K562 (cell line): Measurements from ENCODE around the gene GDF9. TPM values are rescaled to one million over a fixed set of nuclear protein-coding genes. Genes with fewer than 3 reads are reported as not detected.

Source experiments
- ATAC-seq: fragments of 200-7000 bp; cut with Tn5 transposase; 3 replicates; pipeline ENCODE4 v1.9.1; 2020; ENCODE audit warnings: moderate library complexity
- BruUV-seq: library from RNA; stranded (reverse); fragments of 400-500 nt; replicated peaks from 2 replicates; lab custom pipeline; 2021; lab: Mats Ljungman, UMichigan
- CTCF ChIA-PET: fragments of 300-600 bp; formaldehyde crosslinking; extraction: SDS; loops from one replicate; lab custom pipeline; 2021; ENCODE audit warnings: low intra/inter-chr PET ratio; lab: Yijun Ruan, JAX
- POLR2A ChIA-PET: fragments of 300-600, 350-650 bp; sonication (Branson Sonifier 250); formaldehyde crosslinking; extraction: SDS; loops from one replicate; lab custom pipeline; 2021; ENCODE audit warnings: antibody characterized with exemption, inconsistent platforms; lab: Yijun Ruan, JAX
- DNase-seq, 4 experiments: peaks; one replicate each; pipeline versions ENCODE4 v3.0.0 to v3.0.0-alpha.2; 2011 to 2018; ENCODE audit warnings: low spot score in 3 of 4, mixed read lengths in 3 of 4; ENCODE audit errors: extremely low read depth in 1 of 4
- FAIRE-seq: peaks from 2 replicates; lab custom pipeline; 2011; peaks lifted over from hg19 to GRCh38; lab: Jason Lieb, UNC
- H2AFZ ChIP-seq: 2 replicates; pipeline ENCODE4 v1.6.0; 2011; ENCODE audit warnings: low read depth, low read length, control low read depth, inconsistent platforms
- H3K27ac ChIP-seq: fragments of 200-600 bp; 3 replicates; pipeline ENCODE4 v1.8.0; 2011; ENCODE audit warnings: low read depth, mild to moderate bottlenecking, control low read depth, inconsistent platforms, low read length, moderate library complexity, mixed read lengths; ENCODE audit errors: extremely low read depth
- H3K27me3 ChIP-seq, 2 experiments: fragments of 300-600 bp in 1 of 2; 2 replicates in 1 of 2; 3 replicates in 1 of 2; pipeline versions ENCODE4 v1.6.0 to v1.8.0; 2011; ENCODE audit warnings: inconsistent platforms in 2 of 2, low read length in 2 of 2, mild to moderate bottlenecking in 1 of 2, mixed read lengths in 1 of 2, moderate library complexity in 1 of 2; ENCODE audit not compliant: control insufficient read depth in 2 of 2, insufficient read depth in 2 of 2
- H3K36me3 ChIP-seq: fragments of 300-600 bp; 3 replicates; pipeline ENCODE4 v1.8.0; 2011; ENCODE audit warnings: mild to moderate bottlenecking, low read length, inconsistent platforms; ENCODE audit not compliant: control insufficient read depth, insufficient read depth
- H3K4me1 ChIP-seq, 2 experiments: fragments of 200-600 bp in 1 of 2; replicated peaks in 1 of 2; 2 replicates in 1 of 2; 3 replicates in 1 of 2; pipeline versions ENCODE4 v1.5.1 to v1.8.0; 2011; ENCODE audit warnings: inconsistent platforms in 2 of 2, low read length in 2 of 2, mild to moderate bottlenecking in 1 of 2, mixed read lengths in 1 of 2, moderate library complexity in 1 of 2; ENCODE audit not compliant: control insufficient read depth in 2 of 2, insufficient read depth in 2 of 2
- H3K4me2 ChIP-seq: 2 replicates; pipeline ENCODE4 v1.6.1; 2011; ENCODE audit warnings: low read length, control low read depth, inconsistent platforms, mixed read lengths; ENCODE audit not compliant: insufficient read depth
- H3K4me3 ChIP-seq: fragments of 200-600 bp; sonication (generic), shearing (Covaris generic); 2 replicates; pipeline ENCODE4 v1.5.1; 2016; ENCODE audit warnings: control low read depth, inconsistent platforms
- H3K79me2 ChIP-seq: fragments of 200-600 bp; 3 replicates; pipeline ENCODE4 v1.8.0; 2011; ENCODE audit warnings: low read length, inconsistent platforms; ENCODE audit not compliant: control insufficient read depth, insufficient read depth
- H3K9ac ChIP-seq, 2 experiments: 2 replicates each; pipeline versions ENCODE4 v1.6.0 to v1.6.1; 2011; ENCODE audit warnings: low read depth in 2 of 2, low read length in 2 of 2, control low read depth in 1 of 2, inconsistent platforms in 1 of 2, mild to moderate bottlenecking in 1 of 2, mixed read lengths in 1 of 2; ENCODE audit not compliant: insufficient read depth in 1 of 2
- H3K9me1 ChIP-seq: one replicate; pipeline ENCODE4 v1.6.0; 2011; ENCODE audit warnings: inconsistent platforms, mild to moderate bottlenecking, low read length, moderate library complexity; ENCODE audit not compliant: control insufficient read depth, insufficient read depth
- H3K9me3 ChIP-seq: replicated peaks from 2 replicates; pipeline ENCODE4 v1.5.1; 2011; ENCODE audit warnings: low read depth, low read length, inconsistent platforms; ENCODE audit not compliant: control insufficient read depth, insufficient read depth
- H4K20me1 ChIP-seq: replicated peaks from 2 replicates; pipeline ENCODE4 v1.6.1; 2011; ENCODE audit warnings: low read length, inconsistent platforms, mixed read lengths; ENCODE audit not compliant: control insufficient read depth, insufficient read depth
- ARID2 ChIP-seq: fragments of 450-650 bp; IDR thresholded peaks from 2 replicates; pipeline ENCODE4 v1.6.1; 2017; ENCODE audit warnings: antibody characterized with exemption, mild to moderate bottlenecking
- ATF4 ChIP-seq: fragments of 450-650 bp; formaldehyde crosslinking; IDR thresholded peaks from 2 replicates; pipeline ENCODE4 v1.4.0; 2022; ENCODE audit warnings: mild to moderate bottlenecking, moderate library complexity
- NFIC ChIP-seq: fragments of 450-650 bp; IDR thresholded peaks from 2 replicates; pipeline ENCODE4 v1.6.1; 2017; ENCODE audit warnings: mild to moderate bottlenecking, inconsistent platforms
- PPARD ChIP-seq: fragments of 250-450 bp; sonication (Bioruptor Pico); IDR thresholded peaks from 2 replicates; pipeline ENCODE4 v1.8.0; 2022; ENCODE audit warnings: inconsistent platforms, mild to moderate bottlenecking, moderate library complexity
- RBM15 ChIP-seq: fragments of 200-400 bp; formaldehyde crosslinking; IDR thresholded peaks from 2 replicates; pipeline ENCODE4 v1.6.1; 2018; ENCODE audit warnings: mild to moderate bottlenecking, low read length, moderate library complexity; ENCODE audit not compliant: insufficient read depth
- TCF7L2 ChIP-seq: fragments of 150-350 bp; IDR thresholded peaks from 2 replicates; pipeline ENCODE4 v1.6.1; 2016; ENCODE audit warnings: low read depth, mild to moderate bottlenecking, low read length, moderate library complexity
- ZBTB43 ChIP-seq: sonication (generic); formaldehyde crosslinking; IDR thresholded peaks from 2 replicates; pipeline ENCODE4 v1.8.0; 2023; ENCODE audit warnings: mild to moderate bottlenecking, missing genetic modification reagents
- ZNF217 ChIP-seq: sonication (generic); formaldehyde crosslinking; IDR thresholded peaks from 2 replicates; pipeline ENCODE4 v1.8.0; 2022; ENCODE audit warnings: mild to moderate bottlenecking, missing genetic modification reagents
- WGBS: fragments of 100-300 bp; shearing (Covaris generic); methylation state at CpG from one replicate; pipeline ENCODE4 v1.1.6; 2016; ENCODE audit warnings: low coverage, mixed read lengths; ENCODE audit not compliant: insufficient coverage; ENCODE audit errors: missing lambda C conversion rate; 5-methylcytosine and 5-hydroxymethylcytosine counted together
- in situ Hi-C: fragments of 300-500 bp; cut with MboI; formaldehyde crosslinking; loops from 4 replicates; pipeline ENCODE4 v1.15.0; 2018; ENCODE audit warnings: inconsistent platforms, mixed read lengths
- intact Hi-C: fragments of 100-400 bp; cut with micrococcal nuclease; formaldehyde crosslinking; loops from 2 replicates; pipeline ENCODE4 v1.14.2; 2022
- polyA plus RNA-seq, 8 experiments: library from polyadenylated mRNA; depleted of rRNA in 4 of 8; stranded (reverse) in 5 of 8; unstranded in 3 of 8; fragments of >200 nt; fragmentation: Nextera tagmentation in 2 of 8; fragmentation: Illumina TruSeq in 1 of 8; extraction: Ambion mirVana in 2 of 8; extraction: Trizol in 1 of 8; gene quantifications; 2 replicates each; pipeline versions ENCODE4 v1.2.1 to v1.2.3, GENCODE V29; 2011 to 2014; ENCODE audit warnings: inconsistent platforms in 1 of 8, missing spikeins in 1 of 8
- total RNA-seq, 7 experiments: library from RNA; depleted of rRNA in 6 of 7; stranded (reverse); fragments of >200 nt in 6 of 7; fragmentation: Illumina TruSeq in 2 of 7; extraction: Trizol in 2 of 7; gene quantifications; 2 replicates each; pipeline versions ENCODE4 v1.2.1 to v1.2.3, GENCODE V29; 2011 to 2021; ENCODE audit warnings: low replicate concordance in 1 of 7

The GDF9 gene
- total and polyA plus RNA-seq, 9 of the 15 experiments (the other 6 are each of a cell fraction or from before 2014, with no cell fraction given) = 0.10 to 0.70 (median 0.20) TPM; not detected in 1

DNA sequence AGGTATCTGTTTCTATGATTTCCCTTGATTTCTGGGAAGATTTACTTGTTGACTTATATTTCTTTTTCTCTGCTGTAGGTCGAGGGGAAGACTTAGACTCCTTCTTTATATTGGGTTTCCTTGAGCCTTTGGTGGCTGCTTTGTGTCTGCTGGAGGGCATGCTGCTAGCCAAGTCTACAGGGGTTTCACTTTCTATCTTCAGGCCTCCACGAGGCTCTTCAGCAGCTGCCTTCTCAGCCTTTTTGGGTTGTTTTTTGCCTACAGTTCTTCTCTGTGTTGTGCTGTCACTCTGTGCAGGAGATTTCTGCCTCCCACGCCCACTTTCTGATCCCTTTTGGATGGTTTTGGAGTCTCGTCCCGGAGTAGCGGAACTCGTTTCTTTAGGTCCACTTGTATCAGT is 30.4 kb upstream of the GDF9 start (continued):
- no peak for TF ChIP-seq ZBTB43
- no peak for TF ChIP-seq ZNF217 (CRISPR knock-in tag)
- no peak for TF ChIP-seq PPARD (CRISPR knock-in tag)
- TF ChIP-seq ATF4 = no peak
- no peak for TF ChIP-seq RBM15
- no peak for TF ChIP-seq TCF7L2

DNA sequence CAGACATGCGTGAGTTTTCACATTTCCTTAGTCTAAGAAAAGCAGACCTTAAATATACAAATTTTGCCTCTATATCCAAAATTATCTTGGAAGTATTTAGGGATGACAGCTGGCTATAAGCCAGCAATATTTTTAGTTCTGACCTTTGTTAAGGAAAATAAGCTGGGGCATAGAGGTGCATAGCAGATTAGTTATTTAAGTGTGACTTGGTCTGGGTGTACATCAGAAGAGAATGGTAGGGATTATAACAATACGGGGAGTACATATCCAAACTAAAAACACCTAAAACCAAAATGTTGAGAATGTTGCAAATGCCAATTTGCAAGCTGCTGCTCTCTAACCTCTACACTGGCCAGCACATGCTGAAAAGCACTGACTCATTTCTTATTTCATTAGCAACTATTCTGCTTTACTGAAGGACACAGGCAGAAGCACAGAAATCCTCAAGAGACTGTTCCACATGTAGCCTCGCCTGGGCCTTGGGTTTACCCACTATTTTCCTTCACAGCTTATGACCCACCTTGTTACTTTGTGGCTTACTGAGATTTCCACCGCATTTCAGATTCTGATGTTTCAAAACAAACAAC is 29.5 kb upstream of the GDF9 start:
- FAIRE-seq = no peak
- Histone ChIP-seq H3K27ac (no peak overlapping the region), H3K27me3 (no peaks in the 10 kb centered on the region), H2AFZ (no peak overlapping the region), H3K9me3 (no peaks in the 10 kb centered on the region), H3K79me2 (no peaks in the 10 kb centered on the region), H3K4me1 (no peaks in the 10 kb centered on the region), H3K9ac (no peak overlapping the region), H3K36me3 (peaks cover 83% of the 10 kb centered on the region), H3K4me2 (no peak overlapping the region), H4K20me1 (no peaks in the 10 kb centered on the region), H3K4me3 (no peak overlapping the region), H3K9me1 (no peaks in the 10 kb centered on the region)
- WGBS = 89% methylated on average over 4 of the region's 4 CpGs
- DNase-seq = no peak
- peak; percentile 32; the same call in 1 of the 2 replicates for TF ChIP-seq NFIC
- TF ChIP-seq ARID2 = no peak
- POLR2A ChIA-PET = interaction anchor here (0.7 to 1.8 kb wide), 4 partner anchors 8 to 76 kb away, joined by 3 to 5 read pairs (median 4); no protein-coding TSS in a partner anchor
- ATAC-seq = no peak
- CTCF ChIA-PET = no interaction called here
- BruUV-seq = no TSS peak
- intact Hi-C loops (no loop called here), in situ Hi-C loops (no loop called here)
